BLaER1 (cell line): ENCODE measurements around the gene CDH13.

Experiments used
- H3K27ac ChIP-seq: shearing (Covaris generic); formaldehyde crosslinking; 2 replicates; pipeline ENCODE4 v1.8.1; 2022
- H3K27me3 ChIP-seq: shearing (Covaris generic); formaldehyde crosslinking; 2 replicates; pipeline ENCODE4 v1.8.1; 2022
- H3K36me3 ChIP-seq: shearing (Covaris generic); formaldehyde crosslinking; 2 replicates; pipeline ENCODE4 v1.8.1; 2022
- H3K4me1 ChIP-seq: shearing (Covaris generic); formaldehyde crosslinking; 2 replicates; pipeline ENCODE4 v1.8.1; 2022
- H3K4me2 ChIP-seq: shearing (Covaris generic); formaldehyde crosslinking; 2 replicates; pipeline ENCODE4 v1.8.1; 2022
- H3K4me3 ChIP-seq: shearing (Covaris generic); formaldehyde crosslinking; 2 replicates; pipeline ENCODE4 v1.8.1; 2022
- H3K9ac ChIP-seq: shearing (Covaris generic); formaldehyde crosslinking; 2 replicates; pipeline ENCODE4 v1.8.1; 2022
- H3K9me3 ChIP-seq: shearing (Covaris generic); formaldehyde crosslinking; 2 replicates; pipeline ENCODE4 v1.8.1; 2022
- H4K20me1 ChIP-seq: shearing (Covaris generic); formaldehyde crosslinking; 2 replicates; pipeline ENCODE4 v1.8.1; 2022
- Cebpa-rat ChIP-seq: shearing (Covaris generic); IDR thresholded peaks from 2 replicates; pipeline ENCODE4 v1.8.1; 2022

Gene CDH13

DNA sequence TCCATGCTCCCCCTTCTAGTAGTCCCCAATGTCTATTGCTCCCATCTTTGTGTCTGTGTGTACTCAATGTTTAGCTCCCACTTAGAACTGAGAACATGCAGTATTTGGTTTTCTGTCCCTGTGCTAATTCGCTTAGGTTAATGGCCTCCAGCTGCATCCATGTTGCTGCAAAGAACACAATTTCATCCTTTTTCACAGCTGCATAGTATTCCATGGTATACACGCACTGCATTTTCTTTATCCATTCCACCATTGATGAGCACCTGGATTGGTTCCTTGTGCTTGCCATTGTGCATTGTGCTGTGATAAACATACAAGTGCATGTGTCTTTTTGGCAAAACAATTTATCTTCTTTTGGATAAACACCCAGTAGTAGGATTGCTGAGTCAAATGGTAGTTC lies 1104.0 kb downstream of the CDH13 start:
- Histone ChIP-seq H3K4me1 (no peaks in the 10 kb centered on the region), H3K36me3 (no peaks in the 10 kb centered on the region)

DNA sequence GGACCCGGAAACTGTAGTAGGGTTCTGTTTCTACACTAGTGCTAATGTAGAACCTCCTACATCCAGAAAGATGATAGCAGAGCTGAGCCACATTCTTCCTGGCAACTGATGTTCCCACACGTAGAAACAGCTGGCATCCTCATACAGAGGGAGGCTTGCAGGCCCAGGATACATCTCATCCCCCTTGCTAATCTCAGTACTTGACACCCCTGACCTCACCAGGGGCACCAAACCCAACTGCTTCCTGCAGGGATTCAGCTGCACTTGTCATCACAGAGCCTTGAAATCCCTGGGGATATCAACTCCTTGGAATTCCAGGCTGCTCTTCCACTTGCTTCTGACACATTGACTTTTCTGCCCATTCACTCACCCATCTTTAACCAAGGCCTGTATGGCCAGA lies 1105.8 kb downstream of the CDH13 start:
- no peaks in the 10 kb centered on the region for H3K27me3 ChIP-seq

More for the DNA sequence above, 1104.0 kb downstream of the CDH13 start:
- no peaks in the 10 kb centered on the region for H3K27me3 ChIP-seq
- H3K27ac ChIP-seq = no peak overlapping the region
- no peak overlapping the region for H3K4me3 ChIP-seq
- no peaks in the 10 kb centered on the region for H4K20me1 ChIP-seq
- no peak overlapping the region for H3K4me2 ChIP-seq
- no peak overlapping the region for H3K9ac ChIP-seq
- peaks cover 29% of the 10 kb centered on the region for H3K9me3 ChIP-seq
- no peak for TF ChIP-seq Cebpa-rat

DNA sequence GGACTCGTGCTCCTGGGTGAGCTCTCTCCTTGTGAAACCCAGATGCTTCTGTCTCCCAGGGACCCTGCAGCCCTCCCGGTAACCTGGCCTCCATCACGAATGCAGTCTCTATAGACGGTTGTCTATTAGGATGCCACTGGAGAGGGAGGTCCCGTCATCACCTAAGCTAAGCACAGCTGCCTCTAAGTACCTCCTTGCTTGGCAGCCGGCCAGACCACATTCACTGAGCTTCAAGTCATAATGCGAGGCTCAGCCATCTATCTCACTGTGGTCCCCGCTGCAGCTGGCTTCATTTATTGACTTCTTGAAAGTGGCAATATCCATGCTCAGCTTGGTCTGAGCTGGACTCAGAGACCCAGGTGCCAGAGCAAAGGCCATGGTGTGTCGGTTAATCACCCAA lies 1106.5 kb downstream of the CDH13 start:
- no peaks in the 10 kb centered on the region for H4K20me1 ChIP-seq
- no peaks in the 10 kb centered on the region for H3K4me1 ChIP-seq
- no peak overlapping the region for H3K4me3 ChIP-seq
- no peaks in the 10 kb centered on the region for H3K27me3 ChIP-seq
- no peak overlapping the region for H3K4me2 ChIP-seq
- H3K27ac ChIP-seq = no peak overlapping the region
- no peak for TF ChIP-seq Cebpa-rat
- peaks cover 32% of the 10 kb centered on the region for H3K9me3 ChIP-seq
- no peaks in the 10 kb centered on the region for H3K36me3 ChIP-seq
- no peak overlapping the region for H3K9ac ChIP-seq

More for the DNA sequence above, 1105.8 kb downstream of the CDH13 start:
- Histone ChIP-seq H3K27ac (no peak overlapping the region), H3K36me3 (no peaks in the 10 kb centered on the region), H3K4me3 (no peak overlapping the region), H3K4me1 (no peaks in the 10 kb centered on the region), H4K20me1 (no peaks in the 10 kb centered on the region), H3K4me2 (no peak overlapping the region), H3K9me3 (peaks cover 32% of the 10 kb centered on the region), H3K9ac (no peak overlapping the region)
- TF ChIP-seq Cebpa-rat = no peak

DNA sequence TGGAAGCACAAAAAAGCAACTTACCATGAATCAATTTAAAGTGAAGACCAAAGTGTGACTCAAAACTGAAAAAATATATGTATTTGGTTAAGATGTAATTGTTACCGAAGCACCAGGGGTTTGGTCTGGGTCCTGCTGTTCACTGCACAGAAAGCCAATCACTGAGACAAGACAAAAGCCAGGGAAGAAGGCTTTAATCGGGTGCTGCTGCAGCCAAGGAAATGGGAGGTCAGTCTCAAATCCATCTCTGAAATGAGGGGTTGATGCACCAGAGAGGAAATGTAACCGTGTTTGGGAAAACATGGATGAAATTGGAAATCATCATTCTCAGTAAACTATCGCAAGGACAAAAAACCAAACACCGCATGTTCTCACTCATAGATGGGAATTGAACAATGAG lies 1107.4 kb downstream of the CDH13 start:
- Histone ChIP-seq H3K9me3 (peaks cover 32% of the 10 kb centered on the region), H3K36me3 (no peaks in the 10 kb centered on the region), H3K27me3 (no peaks in the 10 kb centered on the region), H3K4me1 (no peaks in the 10 kb centered on the region), H3K27ac (no peak overlapping the region), H3K4me3 (no peak overlapping the region), H3K9ac (no peak overlapping the region), H3K4me2 (no peak overlapping the region), H4K20me1 (no peaks in the 10 kb centered on the region)
- no peak for TF ChIP-seq Cebpa-rat

DNA sequence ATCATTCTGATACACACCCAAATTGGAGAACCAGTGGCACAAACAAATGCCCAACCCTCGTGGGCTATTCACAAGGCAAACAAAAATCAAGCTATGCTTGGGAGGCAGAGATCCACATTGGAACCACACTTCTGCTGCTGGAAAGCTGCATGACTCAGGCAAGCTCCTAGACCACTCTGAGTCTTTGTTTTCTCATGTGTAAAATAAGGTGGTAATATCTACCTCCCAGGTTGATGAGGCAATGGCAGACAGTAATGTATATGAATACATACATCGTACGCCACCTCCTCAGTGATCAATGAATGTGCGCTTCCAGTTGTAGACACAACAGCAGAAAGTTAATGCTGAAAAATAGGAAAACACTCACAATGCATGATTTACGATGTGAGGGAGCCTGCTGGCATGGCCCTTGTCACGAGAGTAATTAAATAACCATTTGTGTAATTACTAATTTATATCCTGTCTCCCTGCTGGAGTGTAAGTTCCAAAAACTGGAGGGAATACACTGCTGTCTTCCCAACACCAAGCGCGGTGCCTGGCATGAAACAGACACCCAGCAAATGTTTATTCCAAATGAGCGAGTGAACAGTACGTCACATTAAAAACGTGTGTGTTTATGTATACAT lies 1111.1 kb downstream of the CDH13 start:
- H3K9me3 ChIP-seq = peaks cover 28% of the 10 kb centered on the region
- H3K36me3 ChIP-seq = no peaks in the 10 kb centered on the region
- no peak overlapping the region for H3K27ac ChIP-seq
- no peak for TF ChIP-seq Cebpa-rat
- H3K9ac ChIP-seq = no peak overlapping the region
- H4K20me1 ChIP-seq = no peaks in the 10 kb centered on the region
- H3K27me3 ChIP-seq = no peaks in the 10 kb centered on the region
- no peak overlapping the region for H3K4me3 ChIP-seq
- no peaks in the 10 kb centered on the region for H3K4me1 ChIP-seq
- H3K4me2 ChIP-seq = no peak overlapping the region

DNA sequence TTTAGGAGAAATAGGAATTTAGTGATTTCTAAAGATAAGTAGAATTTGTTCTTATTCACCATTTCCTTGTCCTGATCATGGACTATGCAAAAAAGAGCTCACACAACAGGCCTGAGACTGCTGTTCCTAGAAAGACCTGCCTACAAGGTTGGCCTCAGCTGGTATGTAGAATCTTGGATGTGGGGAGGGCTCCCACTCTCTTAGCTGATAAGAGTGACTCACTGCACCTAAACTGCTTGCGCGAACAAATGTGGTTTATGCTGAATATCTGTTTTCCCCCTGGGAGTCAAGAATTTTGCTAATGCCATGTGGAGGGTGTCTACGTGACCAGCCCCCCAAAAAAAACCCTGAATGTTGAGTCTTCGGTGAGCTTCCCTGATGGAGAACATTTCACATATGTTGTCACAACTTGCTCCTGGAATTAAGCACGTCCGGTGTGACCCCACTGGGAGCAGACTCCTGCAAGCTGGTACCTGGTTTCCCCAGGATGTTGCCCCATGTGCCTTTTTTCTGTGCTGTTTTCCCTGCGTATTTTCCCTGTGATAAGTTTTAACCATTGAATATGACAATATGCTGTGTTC lies 1112.2 kb downstream of the CDH13 start:
- no peaks in the 10 kb centered on the region for H3K4me1 ChIP-seq

DNA sequence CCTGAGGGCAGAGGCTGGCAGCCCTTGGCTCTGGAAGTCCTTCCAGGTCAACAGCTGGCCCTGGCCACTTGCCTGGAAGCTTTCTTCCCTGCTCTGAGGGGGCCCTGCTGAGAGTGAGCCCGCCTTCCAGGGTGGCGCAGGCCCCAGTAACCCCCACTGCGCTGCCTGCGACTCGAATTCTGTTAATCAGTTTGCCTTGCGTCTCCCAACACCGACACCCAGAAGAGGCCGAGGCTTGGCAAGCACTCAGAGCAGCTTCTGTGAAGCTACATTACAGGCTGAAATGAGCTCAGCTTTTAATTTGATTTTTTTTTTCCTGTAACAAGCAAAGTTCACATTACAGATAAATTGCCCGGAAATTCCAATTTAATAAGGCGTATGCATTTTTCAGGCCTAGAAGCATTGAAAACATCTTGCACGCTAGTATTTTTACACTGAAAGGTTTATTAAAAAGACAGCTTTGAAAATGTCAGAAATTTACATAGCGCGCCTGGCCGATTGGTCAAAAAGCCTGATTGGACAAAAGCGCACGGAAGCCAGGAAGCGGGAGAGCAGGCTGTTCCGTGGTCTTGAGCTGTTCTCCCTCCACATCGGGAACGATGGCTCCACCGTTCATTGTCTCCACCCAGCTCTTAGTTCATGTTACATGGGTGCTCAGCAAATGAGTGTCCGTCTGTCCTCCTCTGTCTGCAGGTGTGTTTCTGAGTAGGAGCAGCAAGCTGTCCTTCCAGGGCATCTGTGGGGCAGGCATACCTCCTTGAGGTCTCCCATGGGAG lies 1115.5 kb downstream of the CDH13 start:
- Histone ChIP-seq H4K20me1 (no peaks in the 10 kb centered on the region), H3K4me3 (no peak overlapping the region), H3K27ac (no peak overlapping the region), H3K9ac (no peak overlapping the region), H3K27me3 (no peaks in the 10 kb centered on the region), H3K4me2 (no peak overlapping the region), H3K9me3 (peaks cover 5% of the 10 kb centered on the region), H3K4me1 (peaks cover 16% of the 10 kb centered on the region), H3K36me3 (no peaks in the 10 kb centered on the region)
- no peak for TF ChIP-seq Cebpa-rat

More for the DNA sequence above, 1112.2 kb downstream of the CDH13 start:
- Histone ChIP-seq H3K9me3 (peaks cover 18% of the 10 kb centered on the region), H3K36me3 (no peaks in the 10 kb centered on the region), H3K27me3 (no peaks in the 10 kb centered on the region), H3K27ac (no peak overlapping the region), H4K20me1 (no peaks in the 10 kb centered on the region), H3K4me2 (no peak overlapping the region), H3K4me3 (no peak overlapping the region), H3K9ac (no peak overlapping the region)
- TF ChIP-seq Cebpa-rat = no peak

DNA sequence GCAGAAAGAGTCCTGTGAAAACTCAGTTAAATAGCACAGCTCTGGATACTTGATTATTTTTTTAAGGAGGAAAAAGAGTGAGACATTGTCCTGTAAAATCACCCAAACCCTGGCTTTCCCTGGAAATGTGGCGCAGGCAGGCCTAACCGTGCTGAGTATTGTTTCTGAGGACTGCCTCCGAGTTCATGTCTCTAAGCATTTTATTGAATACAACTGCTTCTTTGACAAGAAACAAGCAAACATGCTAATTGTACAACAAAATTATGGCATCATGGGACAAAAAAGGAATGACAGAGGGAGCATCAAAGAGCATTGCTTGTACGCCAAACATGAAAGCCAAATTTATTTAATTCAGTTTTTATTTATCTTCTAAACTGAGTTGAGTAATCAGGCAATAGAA lies 1116.5 kb downstream of the CDH13 start:
- Histone ChIP-seq H3K4me2 (no peak overlapping the region), H3K27ac (no peak overlapping the region), H3K36me3 (no peaks in the 10 kb centered on the region), H4K20me1 (no peaks in the 10 kb centered on the region), H3K9ac (no peak overlapping the region), H3K4me1 (peaks cover 16% of the 10 kb centered on the region), H3K27me3 (no peaks in the 10 kb centered on the region), H3K4me3 (no peak overlapping the region), H3K9me3 (peaks cover 5% of the 10 kb centered on the region)
- TF ChIP-seq Cebpa-rat = no peak

DNA sequence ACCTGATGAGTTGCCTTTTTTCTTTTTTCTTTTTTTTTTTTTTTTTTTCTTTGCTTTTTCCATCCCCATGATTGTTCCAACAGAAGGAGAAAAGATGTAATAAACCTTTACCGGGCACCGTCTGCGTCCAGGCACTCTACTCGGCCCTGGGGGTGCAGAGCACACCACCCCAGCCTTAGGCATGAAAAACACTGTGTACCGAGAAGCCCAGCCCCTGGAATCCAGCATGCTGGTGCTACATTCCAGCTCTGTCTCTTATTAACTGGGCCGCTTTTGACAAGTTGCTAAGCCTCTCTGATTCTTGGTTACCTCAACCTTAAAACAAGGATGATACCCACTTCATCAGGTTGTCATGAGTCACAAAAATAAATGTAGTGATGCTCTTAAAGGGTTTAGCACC lies 1117.0 kb downstream of the CDH13 start:
- no peak overlapping the region for H3K27ac ChIP-seq
- H3K4me1 ChIP-seq = peaks cover 16% of the 10 kb centered on the region
- no peak for TF ChIP-seq Cebpa-rat
- no peak overlapping the region for H3K4me2 ChIP-seq
- H3K9ac ChIP-seq = no peak overlapping the region
- H3K9me3 ChIP-seq = peaks cover 5% of the 10 kb centered on the region
- H3K36me3 ChIP-seq = no peaks in the 10 kb centered on the region
- H3K27me3 ChIP-seq = no peaks in the 10 kb centered on the region
- no peaks in the 10 kb centered on the region for H4K20me1 ChIP-seq
- no peak overlapping the region for H3K4me3 ChIP-seq

DNA sequence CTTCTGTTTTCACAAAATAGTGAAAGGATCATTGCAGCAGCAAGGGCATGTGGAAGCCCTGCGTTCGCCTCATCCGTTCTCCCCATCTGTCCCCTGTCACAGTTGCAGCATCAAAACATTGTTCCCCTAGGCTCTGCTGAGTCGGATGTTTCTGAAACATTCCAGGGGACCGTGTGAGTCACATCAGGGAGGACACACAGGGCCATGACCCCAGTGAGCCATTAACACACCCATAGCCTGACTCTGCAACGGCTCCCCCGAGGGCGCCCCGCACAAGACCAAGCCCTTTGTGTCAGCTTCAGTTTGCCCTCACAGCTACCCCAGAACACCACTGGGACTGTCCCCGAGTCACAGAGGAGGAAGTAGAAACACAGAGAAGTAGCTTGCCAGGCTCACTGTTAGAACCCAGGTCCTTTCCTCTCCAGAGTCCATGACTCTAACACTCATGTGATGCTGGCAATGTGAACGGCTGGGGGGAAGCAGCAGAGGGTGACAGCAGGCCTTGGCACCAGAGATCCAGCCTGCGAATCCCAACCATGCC lies 1117.7 kb downstream of the CDH13 start:
- H3K9me3 ChIP-seq = peaks cover 5% of the 10 kb centered on the region
- H4K20me1 ChIP-seq = no peaks in the 10 kb centered on the region
- no peaks in the 10 kb centered on the region for H3K27me3 ChIP-seq
- H3K4me2 ChIP-seq = peak overlapping the region; percentile 26
- H3K36me3 ChIP-seq = no peaks in the 10 kb centered on the region
- H3K27ac ChIP-seq = 0 out of 2 replicates have a peak overlapping the region, but pooled peaks have one; percentile 10
- H3K4me3 ChIP-seq = no peak overlapping the region
- TF ChIP-seq Cebpa-rat = no peak
- H3K4me1 ChIP-seq = peaks cover 16% of the 10 kb centered on the region
- no peak overlapping the region for H3K9ac ChIP-seq
